Pancreas (tissue), 10 donors: Measurements from ENCODE around the gene ROBO1. TPM values are rescaled to one million over a fixed set of nuclear protein-coding genes. Genes with fewer than 3 reads are reported as not detected.

Source experiments
- ATAC-seq, 4 donors: fragments of 200-7000 bp; cut with Tn5 transposase; one replicate each; pipeline versions ENCODE4 v1.8.0 to v1.9.1; 2020; ENCODE audit warnings: mild to moderate bottlenecking in 4 of 4, moderate library complexity in 4 of 4
- DNase-seq, 6 donors: peaks; one replicate each; pipeline ENCODE4 v3.0.0-alpha.2; 2020
- FAIRE-seq: peaks from 2 replicates; lab custom pipeline; 2012; peaks lifted over from hg19 to GRCh38; lab: Jason Lieb, UNC
- H3K27ac ChIP-seq, 4 donors: fragments of 200-600 bp; sonication (generic); 1 replicate in 3 of 4; 2 replicates in 1 of 4; pipeline versions ENCODE4 v1.5.0 to v1.8.0; 2020
- H3K27me3 ChIP-seq, 4 donors: fragments of 200-600 bp; one replicate each; pipeline ENCODE4 v1.8.0; 2021
- H3K36me3 ChIP-seq, 3 donors: fragments of 200-600 bp; sonication (generic) in 1 of 3; one replicate each; pipeline versions ENCODE4 v1.5.0 to v1.8.0; 2020 to 2021
- H3K4me1 ChIP-seq, 3 donors: fragments of 200-600 bp; one replicate each; pipeline ENCODE4 v1.8.0; 2021
- H3K4me3 ChIP-seq, 4 donors: fragments of 200-600 bp; sonication (generic) in 2 of 4; one replicate each; pipeline versions ENCODE4 v1.5.0 to v1.8.0; 2020 to 2021
- H3K9me3 ChIP-seq, 4 donors: fragments of 200-600 bp; one replicate each; pipeline ENCODE4 v1.8.0; 2021
- CTCF ChIP-seq, 4 donors: fragments of 200-600 bp; sonication (generic) in 3 of 4; IDR thresholded peaks; one replicate each; pipeline versions ENCODE4 v1.5.0 to v1.8.0; 2021; ENCODE audit warnings: antibody characterized with exemption in 4 of 4
- WGBS, 2 donors: extraction: QIAGEN DNeasy Blood & Tissue Kit; methylation state at CpG; one replicate each; pipeline ENCODE4 v1.1.7; 2013; 5-methylcytosine and 5-hydroxymethylcytosine counted together
- intact Hi-C, 3 donors: fragments of 100-400 bp; cut with DNase I; formaldehyde crosslinking; loops; one replicate each; pipeline versions ENCODE4 v1.11.1 to v1.14.2; 2022
- polyA plus RNA-seq, 2 donors: library from polyadenylated mRNA; stranded (reverse); fragments of 200-250 nt; gene quantifications; one replicate each; pipeline ENCODE4 v1.2.3, GENCODE V29; 2013
- total RNA-seq, 6 donors: library from RNA; stranded (reverse); fragmentation: NEBNext Ultra II Directional in 4 of 6; extraction: Animal tissue kit (Norgen Biotek cat#: 25700) in 4 of 6; gene quantifications; one replicate each; pipeline versions ENCODE4 v1.2.1 to v1.2.4, GENCODE V29; 2021 to 2023
- donor health status: healthy with polysubstance abuse.
- donor health status: DM: no; HTN: no; CAD: no; lungs with moderate emphysema.
- donor health status: DM: no; HTN: no; CAD: no.
- donor health status: control.
- donor health status: control.
- donor health status: Bipolar disorder and iron deficiency.
- donor health status: DM: yes; HTN: yes; CAD: no.
- donor health status: DM: no; HTN: no; CAD: no.
- donor health status: DM: no; HTN: no; CAD: no.
- donor health status: DM: yes; HTN: yes; CAD: no.

The ROBO1 gene
- total and polyA plus RNA-seq, 8 donors: 0.51 to 8.5 (median 2.8) TPM

DNA sequence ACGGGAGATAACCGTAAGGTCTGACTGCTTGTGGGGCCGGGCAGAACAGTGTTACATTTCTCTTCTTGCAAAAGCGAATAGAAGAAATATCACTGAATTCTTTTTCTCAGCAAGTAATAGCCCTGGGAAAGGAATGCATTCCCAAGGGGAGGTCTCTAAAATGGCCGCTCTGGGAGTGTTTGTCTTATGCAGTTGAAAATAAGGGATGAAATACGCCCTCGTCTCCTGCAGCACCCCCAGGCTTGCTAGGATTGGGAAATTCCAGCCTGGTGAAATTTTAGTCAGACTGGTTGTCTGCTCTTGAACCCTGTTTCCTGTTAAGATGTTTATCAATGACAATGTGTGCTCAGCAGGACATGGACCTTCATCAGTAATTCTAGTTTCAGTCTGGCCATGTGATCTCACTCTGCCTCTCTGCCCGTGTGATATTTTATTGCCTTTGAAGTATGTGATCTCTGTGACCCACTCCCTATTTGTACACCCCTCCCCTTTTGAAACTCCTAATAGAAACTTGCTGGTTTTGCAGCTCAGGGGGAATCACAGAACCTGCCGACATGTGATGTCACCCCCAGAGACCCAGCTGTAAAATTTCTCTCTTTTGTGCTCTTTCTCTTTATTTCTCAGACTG, 715.6 kb downstream of the ROBO1 start:
- no peak for ATAC-seq

GRCh38 chr3:79047581-79047980, 720.2 kb downstream of the ROBO1 start:
- intact Hi-C loops: no loop called here

More for the DNA sequence above, 715.6 kb downstream of the ROBO1 start:
- intact Hi-C loops: no loop called here
- Histone ChIP-seq H3K4me3 (no peak overlapping the region), H3K4me1 (no peaks in the 10 kb centered on the region), H3K9me3 (no peaks in the 10 kb centered on the region), H3K27me3 (no peaks in the 10 kb centered on the region), H3K27ac (no peak overlapping the region), H3K36me3 (no peaks in the 10 kb centered on the region)
- no peak for TF ChIP-seq CTCF (IDR thresholded peaks at IDR 0.05)
- DNase-seq: no peak
- no peak for FAIRE-seq
- WGBS, 2 donors: 83 to 87% methylated on average over 9 of the region's 9 CpGs

GRCh38 chr3:79041621-79042020, 726.2 kb downstream of the ROBO1 start:
- Histone ChIP-seq H3K27me3 (no peaks in the 10 kb centered on the region), H3K4me3 (no peak overlapping the region), H3K4me1 (no peaks in the 10 kb centered on the region), H3K9me3 (no peaks in the 10 kb centered on the region), H3K36me3 (no peaks in the 10 kb centered on the region), H3K27ac (no peak overlapping the region)
- DNase-seq (no peak), FAIRE-seq (no peak), ATAC-seq (no peak)
- intact Hi-C loops: no loop called here
- no peak for TF ChIP-seq CTCF (IDR thresholded peaks at IDR 0.05)

More at GRCh38 chr3:79047581-79047980, 720.2 kb downstream of the ROBO1 start:
- no peak for ATAC-seq
- 50 to 67% methylated on average over 4 of the region's 4 CpGs for WGBS, 2 donors
- DNase-seq: no peak
- TF ChIP-seq CTCF (IDR thresholded peaks at IDR 0.05): no peak
- Histone ChIP-seq H3K36me3 (no peaks in the 10 kb centered on the region), H3K4me3 (no peak overlapping the region), H3K9me3 (no peaks in the 10 kb centered on the region), H3K4me1 (no peaks in the 10 kb centered on the region), H3K27me3 (no peaks in the 10 kb centered on the region), H3K27ac (no peak overlapping the region)
- FAIRE-seq: no peak

GRCh38 chr3:79040701-79041100, 727.1 kb downstream of the ROBO1 start:
- FAIRE-seq (no peak), DNase-seq (no peak), ATAC-seq (no peak)
- Histone ChIP-seq H3K27me3 (no peaks in the 10 kb centered on the region), H3K27ac (no peak overlapping the region), H3K9me3 (no peaks in the 10 kb centered on the region), H3K36me3 (no peaks in the 10 kb centered on the region), H3K4me1 (no peaks in the 10 kb centered on the region), H3K4me3 (no peak overlapping the region)
- TF ChIP-seq CTCF (IDR thresholded peaks at IDR 0.05): no peak
- intact Hi-C loops: no loop called here
- 52 to 74% methylated on average over 3 of the region's 3 CpGs for WGBS, 2 donors

DNA sequence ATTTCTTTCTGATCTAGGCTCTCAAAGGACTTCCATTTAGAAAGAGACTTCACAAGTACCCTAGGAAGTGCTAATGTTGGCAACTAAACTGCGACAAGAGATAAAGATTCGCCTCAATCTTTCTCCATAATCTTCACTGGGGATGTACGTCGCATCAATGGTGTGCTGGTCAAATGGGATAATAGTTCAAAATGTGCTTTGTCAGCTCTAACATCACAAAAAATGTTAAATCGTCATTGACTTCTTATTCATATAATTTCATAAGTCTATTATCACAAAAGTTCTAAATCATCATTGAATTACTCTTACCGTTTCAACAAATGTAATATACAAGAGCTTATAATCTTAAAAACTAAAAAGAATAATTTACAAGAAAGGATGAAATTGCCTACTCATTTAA, 727.7 kb downstream of the ROBO1 start:
- no peak for FAIRE-seq
- ATAC-seq: no peak
- H3K4me1 ChIP-seq: no peaks in the 10 kb centered on the region
- TF ChIP-seq CTCF (IDR thresholded peaks at IDR 0.05): no peak
- peaks cover 0 to 3% (median 0%) of the 10 kb centered on the region in 4 donors for H3K27me3 ChIP-seq
- 72 to 87% methylated on average over 6 of the region's 6 CpGs for WGBS, 2 donors
- no peak overlapping the region for H3K27ac ChIP-seq
- H3K36me3 ChIP-seq: no peaks in the 10 kb centered on the region
- intact Hi-C loops: no loop called here
- no peaks in the 10 kb centered on the region for H3K9me3 ChIP-seq
- DNase-seq: no peak
- no peak overlapping the region for H3K4me3 ChIP-seq
